22Rv1 (cell line): ENCODE data around the gene ATG7.

Source experiments
- H3K27ac ChIP-seq: fragments of 450-650 bp; 2 replicates; pipeline ENCODE4 v1.5.1; 2017
- ZFX ChIP-seq: fragments of 450-650 bp; IDR thresholded peaks from 2 replicates; pipeline ENCODE4 v1.6.1; 2017; ENCODE audit warnings: antibody characterized with exemption, borderline replicate concordance
- TF ChIP-seq, protein P1 (sequence below): fragments of 450-650 bp; IDR thresholded peaks from 2 replicates; pipeline ENCODE4 v1.5.1; 2017; ENCODE audit warnings: mild to moderate bottlenecking

Gene ATG7

GRCh38 chr3:11287404-11287803, 15.2 kb downstream of the ATG7 start:
- no peak for TF ChIP-seq ZFX
- TF ChIP-seq, protein P1, sequence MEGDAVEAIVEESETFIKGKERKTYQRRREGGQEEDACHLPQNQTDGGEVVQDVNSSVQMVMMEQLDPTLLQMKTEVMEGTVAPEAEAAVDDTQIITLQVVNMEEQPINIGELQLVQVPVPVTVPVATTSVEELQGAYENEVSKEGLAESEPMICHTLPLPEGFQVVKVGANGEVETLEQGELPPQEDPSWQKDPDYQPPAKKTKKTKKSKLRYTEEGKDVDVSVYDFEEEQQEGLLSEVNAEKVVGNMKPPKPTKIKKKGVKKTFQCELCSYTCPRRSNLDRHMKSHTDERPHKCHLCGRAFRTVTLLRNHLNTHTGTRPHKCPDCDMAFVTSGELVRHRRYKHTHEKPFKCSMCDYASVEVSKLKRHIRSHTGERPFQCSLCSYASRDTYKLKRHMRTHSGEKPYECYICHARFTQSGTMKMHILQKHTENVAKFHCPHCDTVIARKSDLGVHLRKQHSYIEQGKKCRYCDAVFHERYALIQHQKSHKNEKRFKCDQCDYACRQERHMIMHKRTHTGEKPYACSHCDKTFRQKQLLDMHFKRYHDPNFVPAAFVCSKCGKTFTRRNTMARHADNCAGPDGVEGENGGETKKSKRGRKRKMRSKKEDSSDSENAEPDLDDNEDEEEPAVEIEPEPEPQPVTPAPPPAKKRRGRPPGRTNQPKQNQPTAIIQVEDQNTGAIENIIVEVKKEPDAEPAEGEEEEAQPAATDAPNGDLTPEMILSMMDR, result no peak
- no peak overlapping the region for H3K27ac ChIP-seq

- TF ChIP-seq, protein P1, result no peak
- TF ChIP-seq ZFX, result no peak
- no peak overlapping the region for H3K27ac ChIP-seq
Measured at GRCh38 chr3:11288021-11288491, 15.9 kb downstream of the ATG7 start.

- TF ChIP-seq, protein P1, result no peak
- TF ChIP-seq ZFX, result no peak
- H3K27ac ChIP-seq, result no peak overlapping the region
Measured at GRCh38 chr3:11288786-11289637, 16.8 kb downstream of the ATG7 start.

GRCh38 chr3:11289864-11290263, 17.7 kb downstream of the ATG7 start:
- TF ChIP-seq ZFX, result no peak
- TF ChIP-seq, protein P1, result no peak
- no peak overlapping the region for H3K27ac ChIP-seq

DNA sequence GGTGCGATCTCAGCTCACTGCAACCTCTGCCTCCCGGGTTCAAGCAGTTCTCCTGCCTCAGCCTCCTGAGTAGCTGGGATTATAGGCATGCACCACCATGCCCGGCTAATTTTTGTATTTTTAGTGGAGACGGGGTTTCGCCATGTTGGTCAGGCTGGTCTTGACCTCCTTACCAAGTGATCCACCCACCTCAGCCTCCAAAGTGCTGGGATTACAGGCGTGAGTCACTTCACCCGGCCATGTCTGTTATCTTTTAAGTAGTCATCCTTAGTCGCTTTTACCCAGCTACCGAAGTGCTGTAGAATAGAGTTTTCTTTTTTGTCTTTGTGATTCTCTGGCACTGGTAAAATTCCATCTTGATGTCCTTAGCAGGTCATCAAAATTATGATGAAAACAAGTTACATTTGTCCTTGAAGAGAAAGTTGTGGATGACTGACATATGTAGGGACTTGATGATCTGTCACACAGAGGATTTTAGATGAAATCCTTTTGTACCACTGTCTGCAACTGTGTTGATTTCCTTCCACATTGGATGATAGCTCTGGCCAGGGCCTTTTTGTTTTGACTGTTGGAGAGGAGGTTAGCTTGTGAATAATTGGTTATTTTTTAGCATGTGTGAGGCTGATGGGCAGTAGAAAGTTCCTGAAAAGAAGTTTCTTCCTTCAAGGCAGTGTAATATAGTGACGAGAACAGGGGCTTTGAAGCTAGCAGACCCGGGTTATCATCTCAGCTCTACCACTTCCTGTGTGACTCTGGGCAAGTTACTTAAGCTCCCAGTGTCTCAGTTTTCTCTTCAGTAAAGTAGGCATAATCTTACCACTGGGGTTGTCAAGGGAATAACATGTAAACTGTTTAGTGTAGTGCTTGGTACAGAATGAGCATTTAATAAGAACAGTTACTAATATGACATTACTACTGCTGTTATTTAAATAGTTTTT, 18.8 kb downstream of the ATG7 start:
- TF ChIP-seq, protein P1, result no peak
- TF ChIP-seq ZFX, result no peak
- no peak overlapping the region for H3K27ac ChIP-seq

GRCh38 chr3:11291808-11292207, 19.6 kb downstream of the ATG7 start:
- TF ChIP-seq, protein P1, result no peak
- TF ChIP-seq ZFX, result no peak
- no peak overlapping the region for H3K27ac ChIP-seq
